Liver (tissue), 9 donors: Measurements from ENCODE around the gene NSUN2. TPM values are rescaled to one million over a fixed set of nuclear protein-coding genes. Genes with fewer than 3 reads are reported as not detected.

Experiments
- DNase-seq: peaks from one replicate; pipeline ENCODE4 v3.0.0-alpha.2; 2017; ENCODE audit warnings: low spot score
- H3K27ac ChIP-seq, 2 donors: one replicate each; pipeline ENCODE4 v1.7.0; 2013; ENCODE audit warnings: inconsistent platforms in 2 of 2, low read length in 2 of 2, control low read depth in 1 of 2, low read depth in 1 of 2, mild to moderate bottlenecking in 1 of 2
- H3K27me3 ChIP-seq, 4 donors: one replicate each; pipeline versions ENCODE4 v1.6.1 to v1.7.0; 2013; ENCODE audit warnings: low read length in 3 of 4, inconsistent platforms in 1 of 4, mild to moderate bottlenecking in 1 of 4, moderate library complexity in 1 of 4; ENCODE audit not compliant: control insufficient read depth in 4 of 4, insufficient read depth in 4 of 4
- H3K36me3 ChIP-seq, 4 donors: one replicate each; pipeline versions ENCODE4 v1.6.1 to v1.7.0; 2013; ENCODE audit warnings: low read length in 3 of 4, mild to moderate bottlenecking in 3 of 4, low read depth in 1 of 4, moderate library complexity in 1 of 4; ENCODE audit not compliant: control insufficient read depth in 4 of 4, insufficient read depth in 3 of 4
- H3K4me1 ChIP-seq, 4 donors: one replicate each; pipeline versions ENCODE4 v1.6.1 to v1.7.0; 2013; ENCODE audit warnings: low read length in 3 of 4, mild to moderate bottlenecking in 3 of 4, moderate library complexity in 1 of 4; ENCODE audit not compliant: control insufficient read depth in 4 of 4, insufficient read depth in 4 of 4
- H3K4me3 ChIP-seq, 3 donors: one replicate each; pipeline versions ENCODE4 v1.6.1 to v1.7.0; 2013; ENCODE audit warnings: low read length in 3 of 3, control low read depth in 1 of 3, low read depth in 1 of 3, mild to moderate bottlenecking in 1 of 3
- H3K9ac ChIP-seq, 2 donors: one replicate each; pipeline ENCODE4 v1.7.0; 2013; ENCODE audit warnings: low read length in 2 of 2, mild to moderate bottlenecking in 2 of 2, moderate library complexity in 2 of 2, control low read depth in 1 of 2, low read depth in 1 of 2
- H3K9me3 ChIP-seq, 4 donors: one replicate each; pipeline versions ENCODE4 v1.6.1 to v1.7.0; 2013; ENCODE audit warnings: low read length in 3 of 4; ENCODE audit not compliant: control insufficient read depth in 4 of 4
- CTCF ChIP-seq: fragments of 150-350 bp; IDR thresholded peaks from 2 replicates; pipeline ENCODE4 v1.5.1; 2017; ENCODE audit warnings: improper control_type of control experiment, low read depth, low read length; ENCODE audit not compliant: missing input control
- EGR1 ChIP-seq, 2 donors: IDR thresholded peaks; 2 replicates each; pipeline ENCODE4 v1.6.1; 2016 to 2018; ENCODE audit warnings: antibody characterized with exemption in 2 of 2, low read depth in 2 of 2
- FOXA1 ChIP-seq: IDR thresholded peaks from 2 replicates; pipeline ENCODE4 v1.6.1; 2016; ENCODE audit warnings: antibody characterized with exemption
- GABPA ChIP-seq, 2 donors: IDR thresholded peaks in 1 of 2; conservative IDR thresholded peaks in 1 of 2; 2 replicates each; pipeline ENCODE4 v1.6.1; 2016; ENCODE audit warnings: antibody characterized with exemption in 2 of 2, mild to moderate bottlenecking in 1 of 2, moderate library complexity in 1 of 2
- HNF4A ChIP-seq, 2 donors: conservative IDR thresholded peaks; 2 replicates each; pipeline ENCODE4 v1.6.1; 2016; ENCODE audit warnings: antibody characterized with exemption in 2 of 2, mild to moderate bottlenecking in 2 of 2
- HNF4G ChIP-seq: IDR thresholded peaks from 2 replicates; pipeline ENCODE4 v1.6.1; 2016; ENCODE audit warnings: antibody characterized with exemption
- JUND ChIP-seq, 2 donors: IDR thresholded peaks; 2 replicates each; pipeline ENCODE4 v1.6.1; 2016; ENCODE audit warnings: antibody characterized with exemption in 2 of 2
- NR2F2 ChIP-seq: IDR thresholded peaks from 2 replicates; pipeline ENCODE4 v1.6.1; 2016; ENCODE audit warnings: antibody characterized with exemption
- REST ChIP-seq: IDR thresholded peaks from 2 replicates; pipeline ENCODE4 v1.6.1; 2016; ENCODE audit warnings: antibody characterized with exemption, mild to moderate bottlenecking
- SP1 ChIP-seq: IDR thresholded peaks from 2 replicates; pipeline ENCODE4 v1.6.1; 2018; ENCODE audit warnings: antibody characterized with exemption, mild to moderate bottlenecking
- TAF1 ChIP-seq: conservative IDR thresholded peaks from 2 replicates; pipeline ENCODE4 v1.6.1; 2016; ENCODE audit warnings: antibody characterized with exemption, mild to moderate bottlenecking
- WGBS: extraction: QIAGEN DNeasy Blood & Tissue Kit; methylation state at CpG from one replicate; pipeline ENCODE4 v1.1.7; 2013; 5-methylcytosine and 5-hydroxymethylcytosine counted together
- polyA plus RNA-seq, 2 donors: library from polyadenylated mRNA; stranded (reverse) in 1 of 2; unstranded in 1 of 2; fragments of 200-250 nt in 1 of 2; fragments of >200 nt in 1 of 2; fragmentation: Nextera tagmentation in 1 of 2; extraction: Ambion mirVana in 1 of 2; gene quantifications; one replicate each; pipeline versions ENCODE4 v1.2.1 to v1.2.3, GENCODE V29; 2013 to 2015
- total RNA-seq, 2 donors: library from RNA; depleted of rRNA; stranded (reverse); fragments of >200 nt; gene quantifications; one replicate each; pipeline ENCODE4 v1.2.3, GENCODE V29; 2014
- TF ChIP-seq, protein P1 (sequence below): IDR thresholded peaks from 2 replicates; pipeline ENCODE4 v1.6.1; 2016; ENCODE audit warnings: antibody characterized with exemption
- TF ChIP-seq, protein P2 (sequence below): IDR thresholded peaks from 2 replicates; pipeline ENCODE4 v1.6.1; 2016; ENCODE audit warnings: antibody characterized with exemption
- TF ChIP-seq, protein P3 (sequence below): IDR thresholded peaks from 2 replicates; pipeline ENCODE4 v1.6.1; 2016; ENCODE audit warnings: antibody characterized with exemption
- donor health status: healthy.
- donor health status: healthy.
- donor health status: healthy.
- donor health status: healthy.
- donor health status: healthy.

The NSUN2 gene
- total and polyA plus RNA-seq, 4 donors = 26.9 to 52.2 (median 28.1) TPM

GRCh38 chr5:6556802-6557102 lies 76.1 kb downstream of the NSUN2 start:
- Histone ChIP-seq H3K4me3 (no peak overlapping the region), H3K27ac (no peak overlapping the region), H3K9me3 (no peaks in the 10 kb centered on the region), H3K36me3 (no peaks in the 10 kb centered on the region), H3K4me1 (no peaks in the 10 kb centered on the region), H3K27me3 (no peaks in the 10 kb centered on the region), H3K9ac (no peak overlapping the region)
- WGBS = 86% methylated on average over 1 of the region's 1 CpG
- no peak for TF ChIP-seq HNF4A (conservative IDR thresholded peaks at IDR 0.05)
- peak; percentile 3 for DNase-seq

GRCh38 chr5:6556089-6556801 lies 76.6 kb downstream of the NSUN2 start:
- H3K27me3 ChIP-seq = no peaks in the 10 kb centered on the region

More at GRCh38 chr5:6556089-6556801, 76.6 kb downstream of the NSUN2 start:
- H3K9me3 ChIP-seq = no peaks in the 10 kb centered on the region
- no peaks in the 10 kb centered on the region for H3K4me1 ChIP-seq
- 87% methylated on average over 8 of the region's 8 CpGs for WGBS
- H3K9ac ChIP-seq = no peak overlapping the region
- H3K36me3 ChIP-seq = no peaks in the 10 kb centered on the region
- TF ChIP-seq GABPA (IDR thresholded peaks at IDR 0.05 in 1 of 2, conservative IDR thresholded peaks at IDR 0.05 in 1 of 2) = no peak
- TF ChIP-seq NR2F2 = no peak
- TF ChIP-seq, protein P1, sequence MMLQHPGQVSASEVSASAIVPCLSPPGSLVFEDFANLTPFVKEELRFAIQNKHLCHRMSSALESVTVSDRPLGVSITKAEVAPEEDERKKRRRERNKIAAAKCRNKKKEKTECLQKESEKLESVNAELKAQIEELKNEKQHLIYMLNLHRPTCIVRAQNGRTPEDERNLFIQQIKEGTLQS = no peak
- no peak for TF ChIP-seq TAF1
- TF ChIP-seq, protein P2, sequence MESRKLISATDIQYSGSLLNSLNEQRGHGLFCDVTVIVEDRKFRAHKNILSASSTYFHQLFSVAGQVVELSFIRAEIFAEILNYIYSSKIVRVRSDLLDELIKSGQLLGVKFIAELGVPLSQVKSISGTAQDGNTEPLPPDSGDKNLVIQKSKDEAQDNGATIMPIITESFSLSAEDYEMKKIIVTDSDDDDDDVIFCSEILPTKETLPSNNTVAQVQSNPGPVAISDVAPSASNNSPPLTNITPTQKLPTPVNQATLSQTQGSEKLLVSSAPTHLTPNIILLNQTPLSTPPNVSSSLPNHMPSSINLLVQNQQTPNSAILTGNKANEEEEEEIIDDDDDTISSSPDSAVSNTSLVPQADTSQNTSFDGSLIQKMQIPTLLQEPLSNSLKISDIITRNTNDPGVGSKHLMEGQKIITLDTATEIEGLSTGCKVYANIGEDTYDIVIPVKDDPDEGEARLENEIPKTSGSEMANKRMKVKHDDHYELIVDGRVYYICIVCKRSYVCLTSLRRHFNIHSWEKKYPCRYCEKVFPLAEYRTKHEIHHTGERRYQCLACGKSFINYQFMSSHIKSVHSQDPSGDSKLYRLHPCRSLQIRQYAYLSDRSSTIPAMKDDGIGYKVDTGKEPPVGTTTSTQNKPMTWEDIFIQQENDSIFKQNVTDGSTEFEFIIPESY = no peak
- TF ChIP-seq REST = no peak
- TF ChIP-seq JUND (IDR thresholded peaks at IDR 0.05) = no peak
- no peak for TF ChIP-seq EGR1 (IDR thresholded peaks at IDR 0.05; ENCODE audit: low read depth in 2 of 2)
- TF ChIP-seq, protein P3, sequence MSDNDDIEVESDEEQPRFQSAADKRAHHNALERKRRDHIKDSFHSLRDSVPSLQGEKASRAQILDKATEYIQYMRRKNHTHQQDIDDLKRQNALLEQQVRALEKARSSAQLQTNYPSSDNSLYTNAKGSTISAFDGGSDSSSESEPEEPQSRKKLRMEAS = no peak
- TF ChIP-seq HNF4A (conservative IDR thresholded peaks at IDR 0.05) = no peak
- TF ChIP-seq FOXA1 = no peak
- no peak for TF ChIP-seq HNF4G
- TF ChIP-seq CTCF = no peak
- TF ChIP-seq SP1 = no peak
- peak; percentile 6 for DNase-seq
- H3K27ac ChIP-seq = no peak overlapping the region
- H3K4me3 ChIP-seq = no peak overlapping the region
